Measurements from ENCODE around the gene IGSF22. TPM values are rescaled to one million over a fixed set of nuclear protein-coding genes. Genes with fewer than 3 reads are reported as not detected.

IGSF22 gene
- 7.3 TPM for total RNA-seq

- H3K36me3 ChIP-seq (ENCODE audit: control insufficient read depth in 3 of 3, insufficient read depth in 3 of 3, low read length in 3 of 3): no peaks in the 10 kb centered on the region
- H3K9ac ChIP-seq (ENCODE audit: low read depth in 1 of 3, low read length in 3 of 3): no peak within 1 kb of the TSS
- H3K27ac ChIP-seq (ENCODE audit: low read depth, low read length): no peak within 1 kb of the TSS
- no peaks in the 10 kb centered on the region for H3K27me3 ChIP-seq (ENCODE audit: control insufficient read depth in 3 of 3, insufficient read depth in 3 of 3, low read length in 3 of 3)
- H3K9me3 ChIP-seq (ENCODE audit: control insufficient read depth in 3 of 3, low read length in 3 of 3): no peaks in the 10 kb centered on the region
- H3K4me1 ChIP-seq (ENCODE audit: control insufficient read depth in 3 of 3, insufficient read depth in 3 of 3, low read length in 3 of 3): peaks cover 7 to 18% (median 10%) of the 10 kb centered on the region in 3 donors
- no peak within 1 kb of the TSS for H3K4me3 ChIP-seq (ENCODE audit: low read length in 3 of 3)
Observed at GRCh38 chr11:18726040-18726439, at the start of gene IGSF22. Gene IGSF22 (minus strand): TSS chr11:18726188. CDS start chr11:18724236, 1,952 bp downstream.

GRCh38 chr11:18774801-18775200 is 48.8 kb upstream of the IGSF22 start:
- Histone ChIP-seq H3K9me3 (ENCODE audit: control insufficient read depth in 3 of 3, low read length in 3 of 3) (no peaks in the 10 kb centered on the region), H3K4me1 (ENCODE audit: control insufficient read depth in 3 of 3, insufficient read depth in 3 of 3, low read length in 3 of 3) (peaks cover 0 to under 1% (median 0%) of the 10 kb centered on the region in 3 donors), H3K27me3 (ENCODE audit: control insufficient read depth in 3 of 3, insufficient read depth in 3 of 3, low read length in 3 of 3) (peaks cover 4 to 20% (median 7%) of the 10 kb centered on the region in 3 donors), H3K4me3 (ENCODE audit: low read length in 3 of 3) (no peak overlapping the region), H3K36me3 (ENCODE audit: control insufficient read depth in 3 of 3, insufficient read depth in 3 of 3, low read length in 3 of 3) (no peaks in the 10 kb centered on the region), H3K27ac (ENCODE audit: low read depth, low read length) (no peak overlapping the region), H3K9ac (ENCODE audit: low read depth in 1 of 3, low read length in 3 of 3) (no peak overlapping the region)

GRCh38 chr11:18773681-18774080 is 47.7 kb upstream of the IGSF22 start:
- no peak overlapping the region for H3K4me3 ChIP-seq (ENCODE audit: low read length in 3 of 3)
- H3K27me3 ChIP-seq (ENCODE audit: control insufficient read depth in 3 of 3, insufficient read depth in 3 of 3, low read length in 3 of 3): peaks cover 4 to 20% (median 7%) of the 10 kb centered on the region in 3 donors
- H3K27ac ChIP-seq (ENCODE audit: low read depth, low read length): no peak overlapping the region
- no peaks in the 10 kb centered on the region for H3K9me3 ChIP-seq (ENCODE audit: control insufficient read depth in 3 of 3, low read length in 3 of 3)
- no peaks in the 10 kb centered on the region for H3K36me3 ChIP-seq (ENCODE audit: control insufficient read depth in 3 of 3, insufficient read depth in 3 of 3, low read length in 3 of 3)
- H3K9ac ChIP-seq (ENCODE audit: low read depth in 1 of 3, low read length in 3 of 3): no peak overlapping the region
- peaks cover 0 to 7% (median 4%) of the 10 kb centered on the region in 3 donors for H3K4me1 ChIP-seq (ENCODE audit: control insufficient read depth in 3 of 3, insufficient read depth in 3 of 3, low read length in 3 of 3)

GRCh38 chr11:18773104-18773503 is 47.1 kb upstream of the IGSF22 start:
- H3K9ac ChIP-seq (ENCODE audit: low read depth in 1 of 3, low read length in 3 of 3): no peak overlapping the region

GRCh38 chr11:18772211-18772610 is 46.2 kb upstream of the IGSF22 start:
- Histone ChIP-seq H3K4me3 (ENCODE audit: low read length in 3 of 3) (no peak overlapping the region), H3K27me3 (ENCODE audit: control insufficient read depth in 3 of 3, insufficient read depth in 3 of 3, low read length in 3 of 3) (peaks cover 4 to 20% (median 7%) of the 10 kb centered on the region in 3 donors), H3K9ac (ENCODE audit: low read depth in 1 of 3, low read length in 3 of 3) (no peak overlapping the region), H3K36me3 (ENCODE audit: control insufficient read depth in 3 of 3, insufficient read depth in 3 of 3, low read length in 3 of 3) (no peaks in the 10 kb centered on the region), H3K9me3 (ENCODE audit: control insufficient read depth in 3 of 3, low read length in 3 of 3) (no peaks in the 10 kb centered on the region), H3K27ac (ENCODE audit: low read depth, low read length) (no peak overlapping the region), H3K4me1 (ENCODE audit: control insufficient read depth in 3 of 3, insufficient read depth in 3 of 3, low read length in 3 of 3) (peaks cover 0 to 14% (median 12%) of the 10 kb centered on the region in 3 donors)

More at GRCh38 chr11:18773104-18773503, 47.1 kb upstream of the IGSF22 start:
- Histone ChIP-seq H3K4me1 (ENCODE audit: control insufficient read depth in 3 of 3, insufficient read depth in 3 of 3, low read length in 3 of 3) (peaks cover 0 to 13% (median 10%) of the 10 kb centered on the region in 3 donors), H3K4me3 (ENCODE audit: low read length in 3 of 3) (no peak overlapping the region), H3K9me3 (ENCODE audit: control insufficient read depth in 3 of 3, low read length in 3 of 3) (no peaks in the 10 kb centered on the region), H3K27me3 (ENCODE audit: control insufficient read depth in 3 of 3, insufficient read depth in 3 of 3, low read length in 3 of 3) (peaks cover 4 to 20% (median 7%) of the 10 kb centered on the region in 3 donors), H3K27ac (ENCODE audit: low read depth, low read length) (no peak overlapping the region), H3K36me3 (ENCODE audit: control insufficient read depth in 3 of 3, insufficient read depth in 3 of 3, low read length in 3 of 3) (no peaks in the 10 kb centered on the region)

- Histone ChIP-seq H3K27me3 (ENCODE audit: control insufficient read depth in 3 of 3, insufficient read depth in 3 of 3, low read length in 3 of 3) (peaks cover 4 to 20% (median 7%) of the 10 kb centered on the region in 3 donors), H3K36me3 (ENCODE audit: control insufficient read depth in 3 of 3, insufficient read depth in 3 of 3, low read length in 3 of 3) (no peaks in the 10 kb centered on the region), H3K4me3 (ENCODE audit: low read length in 3 of 3) (no peak overlapping the region), H3K27ac (ENCODE audit: low read depth, low read length) (no peak overlapping the region), H3K9me3 (ENCODE audit: control insufficient read depth in 3 of 3, low read length in 3 of 3) (no peaks in the 10 kb centered on the region), H3K9ac (ENCODE audit: low read depth in 1 of 3, low read length in 3 of 3) (no peak overlapping the region), H3K4me1 (ENCODE audit: control insufficient read depth in 3 of 3, insufficient read depth in 3 of 3, low read length in 3 of 3) (peaks cover 0 to 14% (median 12%) of the 10 kb centered on the region in 3 donors)
Observed at GRCh38 chr11:18771266-18772035, 45.5 kb upstream of the IGSF22 start.

- Histone ChIP-seq H3K4me1 (ENCODE audit: control insufficient read depth in 3 of 3, insufficient read depth in 3 of 3, low read length in 3 of 3) (peaks cover 0 to 14% (median 12%) of the 10 kb centered on the region in 3 donors), H3K36me3 (ENCODE audit: control insufficient read depth in 3 of 3, insufficient read depth in 3 of 3, low read length in 3 of 3) (no peaks in the 10 kb centered on the region), H3K9me3 (ENCODE audit: control insufficient read depth in 3 of 3, low read length in 3 of 3) (no peaks in the 10 kb centered on the region), H3K9ac (ENCODE audit: low read depth in 1 of 3, low read length in 3 of 3) (no peak overlapping the region), H3K27me3 (ENCODE audit: control insufficient read depth in 3 of 3, insufficient read depth in 3 of 3, low read length in 3 of 3) (peaks cover 2 to 20% (median 7%) of the 10 kb centered on the region in 3 donors), H3K27ac (ENCODE audit: low read depth, low read length) (no peak overlapping the region), H3K4me3 (ENCODE audit: low read length in 3 of 3) (no peak overlapping the region)
Observed at GRCh38 chr11:18770479-18771125, 44.6 kb upstream of the IGSF22 start.

GRCh38 chr11:18769802-18770456 is 43.9 kb upstream of the IGSF22 start:
- peaks cover 0 to 14% (median 12%) of the 10 kb centered on the region in 3 donors for H3K4me1 ChIP-seq (ENCODE audit: control insufficient read depth in 3 of 3, insufficient read depth in 3 of 3, low read length in 3 of 3)
- H3K27ac ChIP-seq (ENCODE audit: low read depth, low read length): no peak overlapping the region
- H3K36me3 ChIP-seq (ENCODE audit: control insufficient read depth in 3 of 3, insufficient read depth in 3 of 3, low read length in 3 of 3): no peaks in the 10 kb centered on the region
- H3K4me3 ChIP-seq (ENCODE audit: low read length in 3 of 3): no peak overlapping the region
- peaks cover 2 to 16% (median 7%) of the 10 kb centered on the region in 3 donors for H3K27me3 ChIP-seq (ENCODE audit: control insufficient read depth in 3 of 3, insufficient read depth in 3 of 3, low read length in 3 of 3)
- no peak overlapping the region for H3K9ac ChIP-seq (ENCODE audit: low read depth in 1 of 3, low read length in 3 of 3)
- no peaks in the 10 kb centered on the region for H3K9me3 ChIP-seq (ENCODE audit: control insufficient read depth in 3 of 3, low read length in 3 of 3)

GRCh38 chr11:18768978-18769377 is 43.0 kb upstream of the IGSF22 start:
- Histone ChIP-seq H3K4me3 (ENCODE audit: low read length in 3 of 3) (no peak overlapping the region), H3K4me1 (ENCODE audit: control insufficient read depth in 3 of 3, insufficient read depth in 3 of 3, low read length in 3 of 3) (peaks cover 0 to 14% (median 12%) of the 10 kb centered on the region in 3 donors), H3K9me3 (ENCODE audit: control insufficient read depth in 3 of 3, low read length in 3 of 3) (no peaks in the 10 kb centered on the region), H3K36me3 (ENCODE audit: control insufficient read depth in 3 of 3, insufficient read depth in 3 of 3, low read length in 3 of 3) (no peaks in the 10 kb centered on the region), H3K9ac (ENCODE audit: low read depth in 1 of 3, low read length in 3 of 3) (no peak overlapping the region), H3K27me3 (ENCODE audit: control insufficient read depth in 3 of 3, insufficient read depth in 3 of 3, low read length in 3 of 3) (peaks cover 2 to 11% (median 2%) of the 10 kb centered on the region in 3 donors), H3K27ac (ENCODE audit: low read depth, low read length) (no peak overlapping the region)
